GM21528 (cell line): ENCODE measurements around the gene HIRA.

Experiments used
- ATAC-seq: cut with Tn5 transposase; IDR thresholded peaks from one replicate; pipeline ENCODE4 v1.9.1; 2021; ENCODE audit warnings: mild to moderate bottlenecking, moderate library complexity; ENCODE audit not compliant: unreplicated experiment, low FRiP score

HIRA gene

GRCh38 chr22:19412478-19412877, 19.1 kb downstream of the HIRA start:
- no peak for ATAC-seq

GRCh38 chr22:19411690-19412045, 19.9 kb downstream of the HIRA start:
- no peak for ATAC-seq

GRCh38 chr22:19410941-19411689, 20.4 kb downstream of the HIRA start:
- no peak for ATAC-seq

- no peak for ATAC-seq
These were observed 23.6 kb downstream of the HIRA start for GRCh38 chr22:19407649-19408606.

- no peak for ATAC-seq
These were observed 24.7 kb downstream of the HIRA start for GRCh38 chr22:19406846-19407245.

- ATAC-seq: no peak
These were observed 25.2 kb downstream of the HIRA start for GRCh38 chr22:19406281-19406811.

GRCh38 chr22:19405652-19406051, 25.9 kb downstream of the HIRA start:
- no peak for ATAC-seq

- no peak for ATAC-seq
These were observed 26.4 kb downstream of the HIRA start for GRCh38 chr22:19405133-19405532.

GRCh38 chr22:19404676-19405075, 26.9 kb downstream of the HIRA start:
- ATAC-seq: no peak

- ATAC-seq: no peak
These were observed 28.8 kb downstream of the HIRA start for GRCh38 chr22:19402642-19403191.

- ATAC-seq: no peak
These were observed 30.1 kb downstream of the HIRA start for GRCh38 chr22:19401483-19401882.

GRCh38 chr22:19400881-19401280, 30.7 kb downstream of the HIRA start:
- ATAC-seq: no peak

GRCh38 chr22:19398652-19399051, 32.9 kb downstream of the HIRA start:
- no peak for ATAC-seq

- no peak for ATAC-seq
These were observed 33.3 kb downstream of the HIRA start for GRCh38 chr22:19398206-19398605.

- no peak for ATAC-seq
These were observed 33.8 kb downstream of the HIRA start for GRCh38 chr22:19397734-19398104.

GRCh38 chr22:19396934-19397733, 34.4 kb downstream of the HIRA start:
- ATAC-seq: no peak

GRCh38 chr22:19396561-19396933, 35.0 kb downstream of the HIRA start:
- no peak for ATAC-seq

GRCh38 chr22:19395276-19395675, 36.3 kb downstream of the HIRA start:
- ATAC-seq: no peak

- no peak for ATAC-seq
These were observed 37.1 kb downstream of the HIRA start for GRCh38 chr22:19394274-19395050.

GRCh38 chr22:19393704-19394103, 37.8 kb downstream of the HIRA start:
- ATAC-seq: no peak
